ENCODE results near the gene IFT43.

- TF ChIP-seq CTCF (IDR thresholded peaks at IDR 0.05) (no peak), POLR2A (IDR thresholded peaks at IDR 0.05) (no peak)
These were observed 34.1 kb downstream of the IFT43 start for GRCh38 chr14:76019676-76020075.
